Lower leg skin (tissue), 3 donors: ENCODE measurements around the gene NUBP1.

Experiments
- POLR2A ChIP-seq, 2 donors: fragments of 450-650 bp; IDR thresholded peaks; one replicate each; pipeline ENCODE4 v1.6.1; 2016 to 2017; ENCODE audit warnings: antibody characterized with exemption in 2 of 2, mild to moderate bottlenecking in 1 of 2, moderate library complexity in 1 of 2
- TF ChIP-seq, protein P1 (sequence below), 3 donors: fragments of 450-650 bp; IDR thresholded peaks; one replicate each; pipeline ENCODE4 v1.5.1; 2016; ENCODE audit warnings: antibody characterized with exemption in 3 of 3, mild to moderate bottlenecking in 3 of 3, moderate library complexity in 2 of 3

DNA sequence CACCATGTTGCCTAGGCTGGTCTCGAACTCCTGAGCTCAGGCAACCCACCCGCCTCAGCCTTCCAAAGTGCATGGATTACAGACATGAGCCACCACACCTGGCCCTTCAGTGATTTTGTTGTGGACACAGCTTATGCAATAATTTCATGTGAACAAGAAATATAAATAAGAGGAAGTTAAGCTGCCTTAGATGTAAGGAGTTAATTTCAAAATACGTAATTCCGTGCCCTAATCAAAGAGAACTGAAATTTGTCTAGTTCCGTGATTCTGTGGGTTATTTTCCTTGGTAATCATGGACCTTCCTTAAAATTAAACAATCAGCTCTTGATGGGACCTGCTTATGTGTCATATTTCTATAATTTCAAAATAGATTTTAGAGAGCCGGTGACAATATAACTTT is 63.1 kb downstream of the NUBP1 start:
- TF ChIP-seq, protein P1, sequence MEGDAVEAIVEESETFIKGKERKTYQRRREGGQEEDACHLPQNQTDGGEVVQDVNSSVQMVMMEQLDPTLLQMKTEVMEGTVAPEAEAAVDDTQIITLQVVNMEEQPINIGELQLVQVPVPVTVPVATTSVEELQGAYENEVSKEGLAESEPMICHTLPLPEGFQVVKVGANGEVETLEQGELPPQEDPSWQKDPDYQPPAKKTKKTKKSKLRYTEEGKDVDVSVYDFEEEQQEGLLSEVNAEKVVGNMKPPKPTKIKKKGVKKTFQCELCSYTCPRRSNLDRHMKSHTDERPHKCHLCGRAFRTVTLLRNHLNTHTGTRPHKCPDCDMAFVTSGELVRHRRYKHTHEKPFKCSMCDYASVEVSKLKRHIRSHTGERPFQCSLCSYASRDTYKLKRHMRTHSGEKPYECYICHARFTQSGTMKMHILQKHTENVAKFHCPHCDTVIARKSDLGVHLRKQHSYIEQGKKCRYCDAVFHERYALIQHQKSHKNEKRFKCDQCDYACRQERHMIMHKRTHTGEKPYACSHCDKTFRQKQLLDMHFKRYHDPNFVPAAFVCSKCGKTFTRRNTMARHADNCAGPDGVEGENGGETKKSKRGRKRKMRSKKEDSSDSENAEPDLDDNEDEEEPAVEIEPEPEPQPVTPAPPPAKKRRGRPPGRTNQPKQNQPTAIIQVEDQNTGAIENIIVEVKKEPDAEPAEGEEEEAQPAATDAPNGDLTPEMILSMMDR (IDR thresholded peaks at IDR 0.05): no peak
- no peak for TF ChIP-seq POLR2A (IDR thresholded peaks at IDR 0.05)
